Sciatic nerve (tissue), 2 donors: ENCODE results near the gene MEIS1. TPM values are rescaled to one million over a fixed set of nuclear protein-coding genes. Genes with fewer than 3 reads are reported as not detected.

Experiments
- ATAC-seq: fragments of 200-7000 bp; cut with Tn5 transposase; one replicate; pipeline ENCODE4 v1.9.1; 2020; ENCODE audit warnings: mild to moderate bottlenecking, moderate library complexity
- DNase-seq: peaks from one replicate; pipeline ENCODE4 v3.0.0-alpha.2; 2020; ENCODE audit warnings: low spot score
- intact Hi-C: fragments of 100-400 bp; cut with DNase I; formaldehyde crosslinking; loops from one replicate; pipeline ENCODE4 v1.14.2; 2022
- total RNA-seq: library from RNA; stranded (reverse); fragmentation: NEBNext Ultra II Directional; extraction: Animal tissue kit (Norgen Biotek cat#: 25700); gene quantifications from one replicate; pipeline ENCODE4 v1.2.1, GENCODE V29; 2021
- donor health status: DM: no; HTN: no; CAD: no.
- donor health status: DM: no; HTN: no; CAD: no.

Gene MEIS1
- total RNA-seq, 1 donor from 2014 or later, result 18.0 TPM

DNA sequence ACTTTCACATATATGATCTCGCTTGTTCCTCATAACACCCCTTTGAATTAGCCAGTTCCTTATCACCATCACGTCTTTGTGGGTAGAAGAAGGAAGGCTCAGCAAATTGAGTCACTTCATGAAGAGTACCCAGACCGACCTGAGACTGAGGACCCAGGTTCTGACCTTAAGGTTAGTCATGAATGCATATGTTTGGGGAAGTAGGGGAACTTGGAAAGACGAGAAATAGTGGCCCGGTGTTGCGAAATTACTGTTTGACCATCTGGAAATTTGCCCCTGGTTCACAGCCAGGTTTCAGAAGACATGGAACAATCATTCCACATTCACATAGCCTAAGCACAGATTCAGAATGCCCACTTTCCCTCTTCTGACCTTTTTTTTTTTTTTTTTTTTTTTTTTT, 59.8 kb downstream of the MEIS1 start:
- DNase-seq, result peak; percentile 59
- peak; percentile 68 for ATAC-seq

DNA sequence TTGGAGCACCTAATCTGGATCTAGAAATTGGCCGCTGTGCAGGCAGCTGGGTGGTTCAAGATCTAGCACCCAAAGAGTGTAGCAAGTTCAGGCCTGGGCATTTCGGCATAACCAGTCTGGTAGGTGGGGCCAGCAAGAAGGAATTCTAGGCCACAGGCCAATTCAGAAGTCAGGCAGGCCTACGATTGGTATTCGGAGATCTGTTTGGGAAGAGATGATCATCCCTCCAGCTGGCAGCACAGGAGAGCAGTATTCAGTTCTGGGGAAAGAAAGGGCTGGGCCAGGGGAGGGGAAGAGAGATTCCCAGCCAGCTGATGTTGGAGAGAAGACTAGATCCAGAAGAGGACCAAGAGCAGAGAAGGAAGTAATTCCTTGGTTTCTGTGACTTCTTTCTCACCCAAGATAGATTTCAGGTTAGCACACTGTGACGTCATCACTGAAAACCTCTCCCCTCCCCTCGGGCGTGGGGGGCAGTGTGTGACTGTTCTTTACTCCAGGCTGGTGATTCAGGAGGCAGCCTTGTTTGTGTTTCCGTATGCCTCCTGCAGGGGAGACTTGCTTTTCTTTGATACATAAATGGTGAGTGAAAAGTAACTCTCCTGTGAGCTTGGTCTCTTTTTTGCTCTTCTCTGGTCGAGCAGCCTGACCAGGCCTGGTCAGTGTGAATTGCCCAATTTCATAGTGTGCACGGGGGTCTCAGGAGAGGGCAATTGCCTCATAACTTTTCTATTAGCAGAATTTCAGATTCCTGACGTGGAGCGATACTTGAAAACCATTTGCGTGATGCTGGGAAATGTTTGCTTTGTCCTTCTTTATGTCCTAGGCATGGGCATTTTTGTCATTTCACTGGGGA, 61.1 kb downstream of the MEIS1 start:
- intact Hi-C loops, result no loop called here

More for the DNA sequence above, 59.8 kb downstream of the MEIS1 start:
- intact Hi-C loops, result no loop called here

DNA sequence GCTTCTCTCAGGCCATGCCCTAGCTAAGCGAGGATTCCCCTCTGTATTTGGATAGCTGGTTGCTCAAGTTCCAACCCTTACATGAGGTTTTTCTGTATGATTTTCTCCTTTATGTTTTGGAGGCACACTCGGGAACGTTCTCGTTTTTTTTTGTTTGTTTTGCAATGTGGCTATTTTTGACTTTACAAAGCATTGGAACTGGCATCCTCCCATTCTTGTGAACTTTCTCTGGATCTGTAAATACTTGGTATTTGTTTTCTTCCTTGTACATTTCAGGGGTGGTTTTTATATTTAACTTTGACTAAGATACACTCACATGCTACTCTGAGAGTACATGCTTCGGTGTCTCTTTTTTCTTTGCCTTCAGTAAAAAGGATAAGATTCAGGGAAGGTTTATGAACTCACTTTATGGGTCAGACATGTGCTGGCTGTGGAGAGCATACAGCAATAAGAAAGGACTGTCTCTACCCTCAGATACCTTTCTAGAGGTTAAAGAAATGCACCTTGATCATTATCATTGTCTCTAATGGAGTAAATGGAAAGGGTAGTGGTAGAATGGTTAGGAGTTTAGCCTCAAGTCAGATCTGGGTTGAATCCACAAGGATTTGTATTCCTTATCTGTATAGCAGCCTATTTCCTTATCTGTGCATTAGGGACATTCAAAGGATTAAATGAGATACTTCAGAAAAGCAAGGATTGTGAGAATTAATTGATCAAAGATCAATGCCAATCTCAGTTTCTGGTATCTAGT, 61.9 kb downstream of the MEIS1 start:
- intact Hi-C loops, result no loop called here
- DNase-seq (no peak), ATAC-seq (no peak)

More for the DNA sequence above, 61.1 kb downstream of the MEIS1 start:
- no peak for DNase-seq
- ATAC-seq, result peak; percentile 67

DNA sequence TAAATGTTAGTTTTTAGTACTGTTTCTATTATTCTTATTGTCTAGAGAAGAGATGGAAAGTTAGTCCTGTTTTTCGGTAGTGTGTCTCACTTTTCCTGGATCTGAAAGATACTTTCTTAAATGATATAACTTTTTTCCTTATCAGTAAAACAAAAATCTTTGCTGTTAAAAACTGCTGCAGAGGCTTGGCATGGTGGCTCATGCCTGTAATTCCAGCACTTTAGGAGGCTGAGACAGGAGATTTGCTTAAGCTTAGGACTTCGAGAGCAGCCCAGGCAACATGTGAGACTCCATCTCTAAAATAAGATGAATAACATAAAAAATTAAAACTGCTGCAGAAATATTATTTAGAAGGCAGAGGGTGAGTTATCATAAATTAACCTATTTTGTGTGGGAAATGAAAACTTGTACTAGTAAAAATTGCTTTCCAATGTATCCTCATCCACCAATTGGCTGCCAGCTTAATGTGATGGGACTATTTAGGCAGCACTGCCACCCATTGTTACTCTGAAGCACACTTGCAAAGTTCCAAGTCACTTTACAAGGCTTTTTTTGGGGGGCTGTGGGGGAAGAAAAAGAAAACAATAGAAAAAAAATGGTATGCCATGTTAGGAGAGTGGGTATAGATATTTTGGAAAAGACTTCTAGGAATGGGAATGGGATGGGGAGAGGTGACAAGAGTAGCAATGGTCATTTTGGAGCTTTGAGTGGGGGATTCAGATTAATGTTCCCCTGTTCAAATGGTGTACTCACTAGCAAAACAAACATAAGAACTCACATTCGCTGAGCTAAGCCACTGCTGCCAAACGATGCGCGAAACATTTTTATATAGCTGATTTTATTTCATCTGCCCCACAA, 62.7 kb downstream of the MEIS1 start:
- no peak for ATAC-seq
- intact Hi-C loops, result no loop called here
- no peak for DNase-seq

DNA sequence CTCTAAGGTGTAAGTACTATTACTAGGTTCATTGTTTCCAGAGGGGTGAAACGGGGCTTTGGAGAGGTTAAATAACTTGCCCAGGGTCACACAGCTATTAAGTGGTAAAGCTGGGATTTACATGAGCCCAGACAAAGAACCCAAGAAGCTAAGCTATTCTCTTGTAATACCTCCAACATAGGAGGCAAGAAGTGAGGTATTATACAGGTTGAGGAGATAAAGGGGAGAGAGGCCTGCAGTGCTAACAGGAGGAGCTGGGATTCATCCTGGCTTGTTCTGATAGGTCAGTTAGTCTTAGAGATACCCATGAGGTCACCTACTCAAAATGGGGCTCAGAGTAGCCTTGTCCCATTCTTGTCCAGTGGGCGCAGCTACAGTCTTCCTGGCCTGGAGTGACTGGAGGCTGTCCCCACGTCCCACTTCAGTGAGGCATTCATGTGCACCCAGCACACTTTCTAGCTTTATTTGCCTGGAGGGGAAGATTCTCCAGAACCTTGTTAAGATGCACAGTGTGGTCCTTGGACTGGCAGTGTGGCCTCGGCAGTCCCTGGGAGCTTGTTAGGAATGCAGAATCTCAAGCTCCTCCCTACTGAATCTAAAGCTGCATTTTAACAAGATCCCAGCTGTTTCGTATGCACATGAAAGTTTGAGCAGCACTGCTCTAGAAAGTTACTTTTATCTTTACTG, 63.5 kb downstream of the MEIS1 start:
- DNase-seq, result no peak
- ATAC-seq, result no peak
- intact Hi-C loops, result no loop called here

DNA sequence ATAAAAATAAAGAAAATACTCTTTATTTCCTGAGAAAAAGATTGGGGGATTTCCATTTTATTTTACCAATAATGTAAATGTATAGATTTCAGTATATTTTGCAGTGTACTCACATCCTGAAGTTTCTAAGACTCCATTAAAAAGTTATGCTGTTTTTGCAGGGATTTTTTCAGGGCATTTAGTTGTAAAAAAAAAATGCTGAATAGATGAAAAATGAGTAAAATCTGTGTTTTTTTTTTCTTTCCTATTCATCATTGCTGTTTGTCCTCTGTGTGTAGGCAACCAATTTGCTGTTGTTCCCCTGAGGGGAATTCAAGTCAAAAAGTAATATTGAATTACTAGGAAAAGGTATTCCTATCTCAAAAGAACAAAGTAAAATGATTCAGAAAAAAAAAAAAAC, 66.3 kb downstream of the MEIS1 start:
- DNase-seq (no peak), ATAC-seq (no peak)
- intact Hi-C loops, result no loop called here

DNA sequence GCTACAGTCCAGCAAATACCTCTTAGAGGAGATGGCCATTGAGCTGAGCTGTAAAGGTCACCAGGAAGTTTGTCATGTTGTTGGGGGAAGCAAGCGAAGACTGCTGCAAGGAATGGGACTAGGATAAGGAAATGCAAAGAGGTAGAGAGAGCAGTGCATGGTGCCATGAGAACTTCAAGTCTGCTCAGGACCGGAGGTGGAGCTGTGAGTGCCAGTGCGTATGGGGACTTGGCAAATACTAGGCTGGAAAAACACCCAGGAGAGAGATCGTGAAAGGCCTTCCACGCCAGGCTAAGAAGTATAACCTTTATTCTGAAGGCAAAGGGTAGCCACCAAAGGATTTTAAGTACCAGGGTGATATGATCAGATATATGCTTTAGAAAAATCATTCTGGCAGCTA, 71.3 kb downstream of the MEIS1 start:
- DNase-seq, result no peak
- intact Hi-C loops, result no loop called here
- ATAC-seq, result no peak

DNA sequence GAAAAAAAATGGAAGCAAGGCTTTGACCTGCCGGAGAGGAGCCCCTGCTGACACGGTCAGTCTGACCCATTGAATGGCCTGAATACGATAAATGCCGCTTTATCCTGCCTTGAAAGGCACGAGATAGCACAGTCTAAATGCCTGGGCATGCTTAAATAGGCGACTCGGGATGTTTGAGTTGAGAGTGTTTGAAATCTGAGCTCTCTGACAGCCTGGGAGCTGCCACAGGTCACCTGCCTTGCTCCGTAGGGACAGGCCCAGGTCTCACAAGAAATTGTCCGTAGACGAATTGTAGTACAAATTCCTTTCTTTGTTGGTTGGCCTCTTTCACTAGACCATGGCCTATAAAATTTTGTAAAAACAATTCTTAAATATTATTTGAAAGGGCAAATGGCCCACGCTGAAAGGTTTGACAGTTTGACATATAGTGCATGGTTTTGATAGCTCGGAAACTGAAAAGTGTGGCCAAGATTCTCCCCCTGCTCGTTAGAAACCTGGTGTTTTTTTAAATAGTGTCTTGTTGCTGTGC, 72.8 kb downstream of the MEIS1 start:
- DNase-seq, result no peak
- no peak for ATAC-seq
- intact Hi-C loops, result no loop called here

DNA sequence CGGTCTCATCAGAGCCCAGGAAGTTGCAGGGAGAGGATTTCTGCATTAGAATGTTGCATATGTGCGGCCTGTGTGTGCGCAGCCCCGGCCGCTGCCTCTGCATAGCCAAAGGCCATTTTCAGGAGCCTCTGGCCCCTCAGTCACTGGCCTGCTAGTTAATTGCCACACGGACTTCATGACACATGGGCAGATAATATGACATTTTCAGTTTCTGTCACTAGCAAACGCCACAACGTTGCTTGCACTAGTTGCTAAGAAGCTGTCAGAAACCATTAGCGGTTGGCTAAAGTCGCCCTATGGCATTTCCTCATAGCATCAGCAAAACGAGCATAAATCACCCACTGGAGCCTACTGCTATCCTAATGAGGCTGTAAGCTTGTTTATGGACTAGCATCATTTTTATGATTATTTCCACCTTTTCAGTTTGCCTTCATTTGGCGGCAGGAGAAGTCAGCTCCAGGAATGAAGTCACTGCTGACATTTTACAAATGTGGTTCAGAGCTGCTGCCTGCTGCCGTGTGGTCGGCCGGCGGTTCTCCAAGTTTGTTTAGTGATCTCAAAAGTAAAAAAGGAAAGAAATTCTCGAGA, 73.7 kb downstream of the MEIS1 start:
- intact Hi-C loops, result no loop called here
- no peak for ATAC-seq
- DNase-seq, result no peak

DNA sequence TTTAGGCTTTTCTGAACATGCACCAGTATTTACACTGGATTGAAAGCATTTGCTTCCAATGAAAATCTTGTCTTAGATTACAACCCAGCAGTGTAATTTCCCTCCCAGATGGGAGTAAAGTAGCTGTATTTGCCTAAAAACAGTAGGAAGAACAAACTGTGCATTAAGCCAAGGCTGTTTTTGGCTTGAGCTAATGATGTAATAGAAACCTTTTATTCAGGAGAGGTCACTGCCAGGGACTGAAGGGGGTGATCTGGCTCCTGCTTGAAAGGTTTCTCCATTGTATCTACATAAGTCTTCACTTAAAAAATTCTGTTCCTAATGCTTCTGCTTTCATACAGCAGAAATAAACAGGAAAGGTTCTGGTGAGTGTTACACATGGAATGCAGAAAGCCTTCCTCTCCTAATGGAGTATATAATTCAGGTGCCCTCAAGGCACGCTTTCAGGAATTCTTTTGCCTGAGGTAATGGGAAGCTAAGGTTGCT, 74.4 kb downstream of the MEIS1 start:
- intact Hi-C loops, result no loop called here
- ATAC-seq (no peak), DNase-seq (no peak)

DNA sequence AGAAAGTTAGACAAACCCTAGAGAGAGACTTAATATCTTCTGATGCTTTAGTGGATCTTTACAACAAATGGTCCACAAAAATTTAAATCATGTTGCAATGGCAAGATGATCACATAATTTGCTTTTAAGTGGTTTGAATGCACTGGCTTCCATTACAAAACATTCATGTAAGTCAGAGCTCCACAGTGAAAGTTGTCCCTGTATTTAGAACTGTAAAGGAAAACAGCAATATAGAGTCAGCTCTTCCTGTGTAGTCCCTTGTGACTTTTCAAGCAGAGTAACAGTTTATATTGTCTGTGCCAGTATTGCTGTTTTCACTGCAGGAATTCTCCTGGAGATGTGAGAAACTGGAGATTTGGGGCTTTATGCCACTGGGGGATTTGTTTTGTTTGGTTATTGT, 77.7 kb downstream of the MEIS1 start:
- ATAC-seq, result no peak
- intact Hi-C loops, result no loop called here
- no peak for DNase-seq

DNA sequence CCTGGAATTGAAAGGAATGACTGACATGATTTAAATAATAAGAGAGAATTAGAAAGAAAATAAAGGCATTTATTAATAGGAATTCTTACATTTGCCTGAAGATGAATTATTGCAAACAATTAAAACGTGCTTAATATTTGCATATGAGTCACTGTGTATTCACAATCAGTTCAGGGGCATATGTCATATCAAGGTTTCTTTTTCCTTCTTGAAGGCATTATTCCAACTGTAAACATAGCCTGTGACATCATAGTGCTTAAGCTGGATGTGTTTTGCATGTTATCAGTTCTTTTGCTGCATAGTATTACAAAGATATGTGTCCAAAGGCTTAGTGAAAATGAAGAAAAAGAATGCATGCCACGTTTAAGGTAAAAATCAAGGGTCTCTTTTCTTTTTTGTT, 80.8 kb downstream of the MEIS1 start:
- intact Hi-C loops, result no loop called here
- DNase-seq (no peak), ATAC-seq (no peak)

DNA sequence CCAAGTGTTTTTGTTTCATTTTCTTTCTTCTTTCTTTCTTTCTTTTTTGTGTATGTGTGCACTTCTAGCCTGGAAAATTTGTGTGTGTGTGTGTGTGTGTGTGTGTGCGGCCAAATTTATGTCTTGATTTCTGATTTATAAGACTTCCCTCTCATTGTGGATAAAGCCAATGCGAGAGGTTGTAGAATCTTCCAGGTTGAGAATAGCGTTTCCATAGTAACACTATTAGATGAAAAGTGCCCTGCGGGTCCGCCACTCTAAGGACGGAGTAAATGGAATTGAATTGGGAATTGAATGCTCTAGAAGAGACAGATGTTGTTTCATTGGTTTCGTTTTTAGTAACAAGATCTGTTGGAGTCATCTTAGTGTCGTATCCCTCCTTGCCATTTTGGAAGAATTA, 81.6 kb downstream of the MEIS1 start:
- intact Hi-C loops, result no loop called here
- ATAC-seq (no peak), DNase-seq (no peak)

DNA sequence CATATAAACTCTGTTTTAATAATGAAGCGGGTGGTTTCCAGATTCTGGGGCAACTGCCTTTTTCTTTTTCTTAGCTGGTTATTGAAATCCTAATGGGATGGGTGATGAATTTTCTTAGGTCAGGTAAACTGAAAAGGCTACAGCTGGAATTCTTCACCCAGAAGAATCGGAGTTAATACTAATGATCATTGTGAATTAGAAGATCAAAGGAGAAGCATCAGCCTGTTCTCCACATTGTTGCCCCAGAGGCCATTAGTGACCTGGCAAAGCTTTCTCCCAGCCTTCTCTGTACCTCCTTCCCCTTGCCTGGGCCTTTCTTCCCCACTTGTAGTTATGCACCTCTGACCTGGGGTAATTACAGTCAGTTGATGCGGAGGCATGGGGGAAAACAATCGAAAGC, 82.8 kb downstream of the MEIS1 start:
- intact Hi-C loops, result no loop called here
- DNase-seq (no peak), ATAC-seq (no peak)

DNA sequence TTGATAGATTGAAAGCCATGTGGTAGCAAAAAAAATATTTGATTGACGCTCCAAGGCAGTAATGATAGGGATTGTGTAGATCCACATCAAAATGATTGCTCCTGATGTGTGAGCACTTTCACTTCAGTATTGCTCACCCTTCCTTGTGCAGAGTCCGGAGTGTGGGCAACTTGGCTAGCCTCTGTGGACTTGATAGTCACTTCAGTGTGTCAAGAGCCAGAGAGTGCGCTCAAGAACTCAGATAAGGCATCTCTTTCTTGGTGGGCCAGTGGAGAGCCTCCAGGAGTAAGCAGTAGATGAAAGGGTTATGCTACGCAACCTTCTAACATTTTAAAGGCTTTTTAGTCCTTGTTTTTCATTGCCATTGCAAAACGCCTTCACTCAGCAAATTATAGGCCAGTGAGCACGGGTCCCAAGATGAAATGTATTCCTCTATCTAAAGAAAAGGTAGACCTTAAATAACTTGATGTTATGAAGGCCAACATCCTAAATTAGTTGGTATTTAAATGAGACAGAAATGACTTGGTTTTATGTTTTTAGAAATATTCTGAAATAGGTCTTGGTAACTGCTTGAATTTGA, 84.4 kb downstream of the MEIS1 start:
- no peak for ATAC-seq
- no peak for DNase-seq
- intact Hi-C loops, result no loop called here

DNA sequence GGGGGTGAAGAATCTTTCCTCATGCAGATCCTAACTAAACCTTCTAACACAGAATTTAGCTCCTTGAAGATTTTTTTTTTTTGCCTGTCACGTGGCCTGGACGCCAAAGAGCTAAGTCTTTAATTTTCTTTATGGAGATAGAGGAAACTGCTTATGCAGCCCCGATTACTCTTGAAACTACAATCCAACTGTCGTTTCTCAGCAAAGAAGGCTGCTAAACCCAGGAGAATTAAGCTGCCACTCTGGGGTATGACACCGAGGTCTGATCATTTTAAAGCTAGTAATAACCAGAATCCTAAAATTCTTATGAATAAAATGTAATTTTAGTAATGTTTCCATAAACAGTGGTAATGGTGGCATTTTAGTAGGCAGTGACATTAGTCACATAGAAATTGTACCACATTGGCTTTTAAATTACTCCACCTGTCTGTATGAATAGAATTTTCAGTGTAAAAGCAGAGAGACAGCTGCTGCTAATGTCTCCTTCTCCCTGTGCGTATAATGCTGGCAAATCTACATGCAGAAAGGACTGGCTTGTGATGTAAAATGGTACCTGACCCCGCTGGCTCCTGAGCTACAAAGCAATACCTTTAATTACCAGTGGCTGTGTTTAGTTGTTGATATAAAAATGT, 86.5 kb downstream of the MEIS1 start:
- ATAC-seq (no peak), DNase-seq (no peak)
- intact Hi-C loops, result no loop called here

DNA sequence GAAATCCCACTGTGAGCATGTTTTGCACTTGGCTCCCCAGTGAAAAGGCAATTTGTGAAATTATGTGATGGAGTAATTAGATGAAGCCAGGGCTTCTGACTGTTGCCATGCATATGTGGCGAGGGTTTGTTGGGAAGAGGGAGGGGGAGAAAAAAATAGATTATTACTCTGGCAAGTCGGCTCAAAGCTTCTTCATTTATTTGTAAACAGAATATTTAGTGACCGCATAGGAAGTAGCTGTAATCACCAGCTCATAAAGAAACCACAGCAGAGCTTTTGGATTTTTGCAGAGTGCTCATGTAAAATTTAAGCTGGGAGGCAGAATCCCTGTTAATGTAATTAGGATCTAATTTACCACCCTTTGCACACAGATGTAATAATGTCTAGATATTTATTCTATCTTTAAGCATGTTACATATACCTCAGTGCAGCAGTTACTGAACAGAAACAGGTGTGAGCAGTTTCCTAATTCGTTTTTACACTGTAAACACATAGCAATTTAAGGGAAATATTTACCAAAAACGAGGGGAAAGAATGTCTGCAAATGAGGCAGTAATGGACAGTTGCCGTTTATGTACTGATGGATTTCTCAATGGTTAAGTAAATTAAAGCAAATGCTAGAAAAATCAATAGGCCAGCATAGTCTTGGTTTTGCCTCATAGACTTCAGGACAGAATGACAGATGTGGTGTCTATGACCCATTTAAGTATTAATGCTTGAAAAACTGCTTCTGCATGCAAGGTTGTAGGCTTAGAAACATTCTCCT, 87.9 kb downstream of the MEIS1 start:
- no peak for ATAC-seq
- intact Hi-C loops, result no loop called here

More for the DNA sequence above, 87.9 kb downstream of the MEIS1 start:
- no peak for DNase-seq
